ENCODE results near the gene DNHD1. TPM values are rescaled to one million over a fixed set of nuclear protein-coding genes. Genes with fewer than 3 reads are reported as not detected.

DNHD1 gene
- total RNA-seq, 1 experiment from 2014 or later: 11.5 TPM

DNA sequence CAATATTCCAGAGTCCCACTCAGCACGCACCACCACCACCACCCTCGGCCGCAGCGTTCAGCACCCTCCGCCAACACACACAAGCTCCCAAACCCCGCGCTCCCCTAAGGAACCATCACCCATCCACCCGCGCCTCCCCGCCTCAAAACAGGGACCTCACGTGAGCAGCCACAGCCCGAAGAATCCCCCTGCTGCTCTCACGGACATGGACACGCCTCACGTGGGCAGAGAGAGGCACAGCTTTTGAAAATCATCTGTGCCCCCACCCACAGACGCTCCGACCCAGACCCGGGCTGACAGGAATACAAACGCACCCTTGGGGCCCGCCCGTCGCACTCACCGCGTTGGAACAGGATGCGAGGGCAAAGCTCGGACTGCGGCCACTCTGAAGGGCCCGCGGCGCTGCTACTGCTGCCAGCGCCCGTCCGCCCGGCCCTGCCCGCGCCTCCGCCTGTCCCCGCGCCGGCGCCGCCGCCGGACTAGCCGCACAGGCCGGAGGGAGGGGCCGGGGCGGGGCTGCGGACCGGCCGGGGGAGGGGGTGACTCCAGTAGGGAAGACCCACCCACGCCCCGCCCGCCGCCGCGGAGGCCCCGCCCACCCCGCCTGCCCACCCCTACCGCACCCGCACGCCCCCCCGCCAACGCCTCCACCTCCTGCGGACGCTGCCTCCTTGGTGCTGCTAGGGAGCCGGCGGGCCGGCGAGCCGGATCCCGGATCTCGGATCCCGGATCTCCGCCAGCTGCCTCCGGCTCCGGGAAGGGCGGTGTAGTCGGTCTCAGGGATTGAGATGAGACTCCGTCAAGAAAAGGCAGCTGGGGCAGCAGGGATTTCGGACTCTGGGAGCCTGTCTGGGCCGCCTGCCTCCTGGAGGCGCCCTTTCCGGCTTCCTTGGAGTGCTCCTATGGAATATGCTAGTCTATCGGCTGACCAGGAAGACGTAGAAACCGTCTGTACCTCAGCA lies 23.3 kb upstream of the DNHD1 start, which contains the start of gene TRIM3 (continued):
- TF ChIP-seq, protein P1, sequence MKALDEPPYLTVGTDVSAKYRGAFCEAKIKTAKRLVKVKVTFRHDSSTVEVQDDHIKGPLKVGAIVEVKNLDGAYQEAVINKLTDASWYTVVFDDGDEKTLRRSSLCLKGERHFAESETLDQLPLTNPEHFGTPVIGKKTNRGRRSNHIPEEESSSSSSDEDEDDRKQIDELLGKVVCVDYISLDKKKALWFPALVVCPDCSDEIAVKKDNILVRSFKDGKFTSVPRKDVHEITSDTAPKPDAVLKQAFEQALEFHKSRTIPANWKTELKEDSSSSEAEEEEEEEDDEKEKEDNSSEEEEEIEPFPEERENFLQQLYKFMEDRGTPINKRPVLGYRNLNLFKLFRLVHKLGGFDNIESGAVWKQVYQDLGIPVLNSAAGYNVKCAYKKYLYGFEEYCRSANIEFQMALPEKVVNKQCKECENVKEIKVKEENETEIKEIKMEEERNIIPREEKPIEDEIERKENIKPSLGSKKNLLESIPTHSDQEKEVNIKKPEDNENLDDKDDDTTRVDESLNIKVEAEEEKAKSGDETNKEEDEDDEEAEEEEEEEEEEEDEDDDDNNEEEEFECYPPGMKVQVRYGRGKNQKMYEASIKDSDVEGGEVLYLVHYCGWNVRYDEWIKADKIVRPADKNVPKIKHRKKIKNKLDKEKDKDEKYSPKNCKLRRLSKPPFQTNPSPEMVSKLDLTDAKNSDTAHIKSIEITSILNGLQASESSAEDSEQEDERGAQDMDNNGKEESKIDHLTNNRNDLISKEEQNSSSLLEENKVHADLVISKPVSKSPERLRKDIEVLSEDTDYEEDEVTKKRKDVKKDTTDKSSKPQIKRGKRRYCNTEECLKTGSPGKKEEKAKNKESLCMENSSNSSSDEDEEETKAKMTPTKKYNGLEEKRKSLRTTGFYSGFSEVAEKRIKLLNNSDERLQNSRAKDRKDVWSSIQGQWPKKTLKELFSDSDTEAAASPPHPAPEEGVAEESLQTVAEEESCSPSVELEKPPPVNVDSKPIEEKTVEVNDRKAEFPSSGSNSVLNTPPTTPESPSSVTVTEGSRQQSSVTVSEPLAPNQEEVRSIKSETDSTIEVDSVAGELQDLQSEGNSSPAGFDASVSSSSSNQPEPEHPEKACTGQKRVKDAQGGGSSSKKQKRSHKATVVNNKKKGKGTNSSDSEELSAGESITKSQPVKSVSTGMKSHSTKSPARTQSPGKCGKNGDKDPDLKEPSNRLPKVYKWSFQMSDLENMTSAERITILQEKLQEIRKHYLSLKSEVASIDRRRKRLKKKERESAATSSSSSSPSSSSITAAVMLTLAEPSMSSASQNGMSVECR (CRISPR knock-in tag; IDR thresholded peaks at IDR 0.05; ENCODE audit: borderline replicate concordance): no peak
- TF ChIP-seq FOXJ3 (CRISPR knock-in tag; IDR thresholded peaks at IDR 0.05; ENCODE audit: borderline replicate concordance) (no peak), ESRRA (CRISPR knock-in tag; IDR thresholded peaks at IDR 0.05; ENCODE audit: borderline replicate concordance) (0 out of 2 replicates have a peak, but pooled peaks have one; percentile 42), SP1 (CRISPR knock-in tag; conservative IDR thresholded peaks at IDR 0.05) (peak; percentile 49)
- TF ChIP-seq, protein P2, sequence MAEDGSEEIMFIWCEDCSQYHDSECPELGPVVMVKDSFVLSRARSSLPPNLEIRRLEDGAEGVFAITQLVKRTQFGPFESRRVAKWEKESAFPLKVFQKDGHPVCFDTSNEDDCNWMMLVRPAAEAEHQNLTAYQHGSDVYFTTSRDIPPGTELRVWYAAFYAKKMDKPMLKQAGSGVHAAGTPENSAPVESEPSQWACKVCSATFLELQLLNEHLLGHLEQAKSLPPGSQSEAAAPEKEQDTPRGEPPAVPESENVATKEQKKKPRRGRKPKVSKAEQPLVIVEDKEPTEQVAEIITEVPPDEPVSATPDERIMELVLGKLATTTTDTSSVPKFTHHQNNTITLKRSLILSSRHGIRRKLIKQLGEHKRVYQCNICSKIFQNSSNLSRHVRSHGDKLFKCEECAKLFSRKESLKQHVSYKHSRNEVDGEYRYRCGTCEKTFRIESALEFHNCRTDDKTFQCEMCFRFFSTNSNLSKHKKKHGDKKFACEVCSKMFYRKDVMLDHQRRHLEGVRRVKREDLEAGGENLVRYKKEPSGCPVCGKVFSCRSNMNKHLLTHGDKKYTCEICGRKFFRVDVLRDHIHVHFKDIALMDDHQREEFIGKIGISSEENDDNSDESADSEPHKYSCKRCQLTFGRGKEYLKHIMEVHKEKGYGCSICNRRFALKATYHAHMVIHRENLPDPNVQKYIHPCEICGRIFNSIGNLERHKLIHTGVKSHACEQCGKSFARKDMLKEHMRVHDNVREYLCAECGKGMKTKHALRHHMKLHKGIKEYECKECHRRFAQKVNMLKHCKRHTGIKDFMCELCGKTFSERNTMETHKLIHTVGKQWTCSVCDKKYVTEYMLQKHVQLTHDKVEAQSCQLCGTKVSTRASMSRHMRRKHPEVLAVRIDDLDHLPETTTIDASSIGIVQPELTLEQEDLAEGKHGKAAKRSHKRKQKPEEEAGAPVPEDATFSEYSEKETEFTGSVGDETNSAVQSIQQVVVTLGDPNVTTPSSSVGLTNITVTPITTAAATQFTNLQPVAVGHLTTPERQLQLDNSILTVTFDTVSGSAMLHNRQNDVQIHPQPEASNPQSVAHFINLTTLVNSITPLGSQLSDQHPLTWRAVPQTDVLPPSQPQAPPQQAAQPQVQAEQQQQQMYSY (CRISPR knock-in tag; IDR thresholded peaks at IDR 0.05): peak; percentile 83
- TF ChIP-seq, protein P3, sequence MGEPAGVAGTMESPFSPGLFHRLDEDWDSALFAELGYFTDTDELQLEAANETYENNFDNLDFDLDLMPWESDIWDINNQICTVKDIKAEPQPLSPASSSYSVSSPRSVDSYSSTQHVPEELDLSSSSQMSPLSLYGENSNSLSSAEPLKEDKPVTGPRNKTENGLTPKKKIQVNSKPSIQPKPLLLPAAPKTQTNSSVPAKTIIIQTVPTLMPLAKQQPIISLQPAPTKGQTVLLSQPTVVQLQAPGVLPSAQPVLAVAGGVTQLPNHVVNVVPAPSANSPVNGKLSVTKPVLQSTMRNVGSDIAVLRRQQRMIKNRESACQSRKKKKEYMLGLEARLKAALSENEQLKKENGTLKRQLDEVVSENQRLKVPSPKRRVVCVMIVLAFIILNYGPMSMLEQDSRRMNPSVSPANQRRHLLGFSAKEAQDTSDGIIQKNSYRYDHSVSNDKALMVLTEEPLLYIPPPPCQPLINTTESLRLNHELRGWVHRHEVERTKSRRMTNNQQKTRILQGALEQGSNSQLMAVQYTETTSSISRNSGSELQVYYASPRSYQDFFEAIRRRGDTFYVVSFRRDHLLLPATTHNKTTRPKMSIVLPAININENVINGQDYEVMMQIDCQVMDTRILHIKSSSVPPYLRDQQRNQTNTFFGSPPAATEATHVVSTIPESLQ (CRISPR knock-in tag; IDR thresholded peaks at IDR 0.05): no peak

DNA sequence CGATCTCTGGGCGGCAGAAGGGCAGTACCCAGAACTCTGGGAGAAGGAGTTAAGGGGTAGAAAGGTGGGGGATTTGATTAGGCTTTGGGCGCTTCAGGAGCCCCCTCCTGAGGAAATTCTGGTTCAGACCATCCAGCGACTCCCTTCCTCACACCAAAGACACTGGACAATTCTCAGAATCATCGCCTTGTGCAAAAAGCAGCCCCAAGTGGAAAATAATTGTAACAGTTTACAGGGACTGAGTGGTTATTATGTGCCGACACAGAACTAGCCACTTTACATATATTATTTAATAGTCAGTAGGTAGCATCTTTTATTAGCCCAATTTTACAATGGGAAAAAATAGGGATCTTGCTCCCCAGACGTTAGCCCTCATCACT lies 22.7 kb upstream of the DNHD1 start:
- no peak for ATAC-seq
- CTCF ChIA-PET: interaction anchor here (0.5 to 5.4 kb wide), 12 partner anchors 23 to 209 kb away, joined by 3 to 68 read pairs (median 6); partner anchors contain the start of genes APBB1, DNHD1 and MRPL17
- H3K27ac Mint-ChIP-seq: peak overlapping the region; percentile 93
- TF ChIP-seq ZNF396 (CRISPR knock-in tag; IDR thresholded peaks at IDR 0.05; ENCODE audit: borderline replicate concordance) (no peak), TEAD1 (CRISPR knock-in tag; IDR thresholded peaks at IDR 0.05) (no peak), KAT7 (CRISPR knock-in tag; IDR thresholded peaks at IDR 0.05; ENCODE audit: borderline replicate concordance) (no peak), ATF1 (CRISPR knock-in tag; IDR thresholded peaks at IDR 0.05) (no peak), ETV6 (CRISPR knock-in tag; IDR thresholded peaks at IDR 0.05) (no peak), TP53 (CRISPR knock-in tag; IDR thresholded peaks at IDR 0.05) (no peak), GTF2I (CRISPR knock-in tag; conservative IDR thresholded peaks at IDR 0.05) (no peak)
- TF ChIP-seq, protein P4, sequence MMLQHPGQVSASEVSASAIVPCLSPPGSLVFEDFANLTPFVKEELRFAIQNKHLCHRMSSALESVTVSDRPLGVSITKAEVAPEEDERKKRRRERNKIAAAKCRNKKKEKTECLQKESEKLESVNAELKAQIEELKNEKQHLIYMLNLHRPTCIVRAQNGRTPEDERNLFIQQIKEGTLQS (CRISPR knock-in tag; conservative IDR thresholded peaks at IDR 0.05): no peak
- TF ChIP-seq, protein P5, sequence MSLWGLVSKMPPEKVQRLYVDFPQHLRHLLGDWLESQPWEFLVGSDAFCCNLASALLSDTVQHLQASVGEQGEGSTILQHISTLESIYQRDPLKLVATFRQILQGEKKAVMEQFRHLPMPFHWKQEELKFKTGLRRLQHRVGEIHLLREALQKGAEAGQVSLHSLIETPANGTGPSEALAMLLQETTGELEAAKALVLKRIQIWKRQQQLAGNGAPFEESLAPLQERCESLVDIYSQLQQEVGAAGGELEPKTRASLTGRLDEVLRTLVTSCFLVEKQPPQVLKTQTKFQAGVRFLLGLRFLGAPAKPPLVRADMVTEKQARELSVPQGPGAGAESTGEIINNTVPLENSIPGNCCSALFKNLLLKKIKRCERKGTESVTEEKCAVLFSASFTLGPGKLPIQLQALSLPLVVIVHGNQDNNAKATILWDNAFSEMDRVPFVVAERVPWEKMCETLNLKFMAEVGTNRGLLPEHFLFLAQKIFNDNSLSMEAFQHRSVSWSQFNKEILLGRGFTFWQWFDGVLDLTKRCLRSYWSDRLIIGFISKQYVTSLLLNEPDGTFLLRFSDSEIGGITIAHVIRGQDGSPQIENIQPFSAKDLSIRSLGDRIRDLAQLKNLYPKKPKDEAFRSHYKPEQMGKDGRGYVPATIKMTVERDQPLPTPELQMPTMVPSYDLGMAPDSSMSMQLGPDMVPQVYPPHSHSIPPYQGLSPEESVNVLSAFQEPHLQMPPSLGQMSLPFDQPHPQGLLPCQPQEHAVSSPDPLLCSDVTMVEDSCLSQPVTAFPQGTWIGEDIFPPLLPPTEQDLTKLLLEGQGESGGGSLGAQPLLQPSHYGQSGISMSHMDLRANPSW (CRISPR knock-in tag; conservative IDR thresholded peaks at IDR 0.05; ENCODE audit: low read depth): no peak
- TF ChIP-seq, protein P6, sequence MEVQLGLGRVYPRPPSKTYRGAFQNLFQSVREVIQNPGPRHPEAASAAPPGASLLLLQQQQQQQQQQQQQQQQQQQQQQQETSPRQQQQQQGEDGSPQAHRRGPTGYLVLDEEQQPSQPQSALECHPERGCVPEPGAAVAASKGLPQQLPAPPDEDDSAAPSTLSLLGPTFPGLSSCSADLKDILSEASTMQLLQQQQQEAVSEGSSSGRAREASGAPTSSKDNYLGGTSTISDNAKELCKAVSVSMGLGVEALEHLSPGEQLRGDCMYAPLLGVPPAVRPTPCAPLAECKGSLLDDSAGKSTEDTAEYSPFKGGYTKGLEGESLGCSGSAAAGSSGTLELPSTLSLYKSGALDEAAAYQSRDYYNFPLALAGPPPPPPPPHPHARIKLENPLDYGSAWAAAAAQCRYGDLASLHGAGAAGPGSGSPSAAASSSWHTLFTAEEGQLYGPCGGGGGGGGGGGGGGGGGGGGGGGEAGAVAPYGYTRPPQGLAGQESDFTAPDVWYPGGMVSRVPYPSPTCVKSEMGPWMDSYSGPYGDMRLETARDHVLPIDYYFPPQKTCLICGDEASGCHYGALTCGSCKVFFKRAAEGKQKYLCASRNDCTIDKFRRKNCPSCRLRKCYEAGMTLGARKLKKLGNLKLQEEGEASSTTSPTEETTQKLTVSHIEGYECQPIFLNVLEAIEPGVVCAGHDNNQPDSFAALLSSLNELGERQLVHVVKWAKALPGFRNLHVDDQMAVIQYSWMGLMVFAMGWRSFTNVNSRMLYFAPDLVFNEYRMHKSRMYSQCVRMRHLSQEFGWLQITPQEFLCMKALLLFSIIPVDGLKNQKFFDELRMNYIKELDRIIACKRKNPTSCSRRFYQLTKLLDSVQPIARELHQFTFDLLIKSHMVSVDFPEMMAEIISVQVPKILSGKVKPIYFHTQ (CRISPR knock-in tag; IDR thresholded peaks at IDR 0.05): no peak
- TF ChIP-seq, protein P7, sequence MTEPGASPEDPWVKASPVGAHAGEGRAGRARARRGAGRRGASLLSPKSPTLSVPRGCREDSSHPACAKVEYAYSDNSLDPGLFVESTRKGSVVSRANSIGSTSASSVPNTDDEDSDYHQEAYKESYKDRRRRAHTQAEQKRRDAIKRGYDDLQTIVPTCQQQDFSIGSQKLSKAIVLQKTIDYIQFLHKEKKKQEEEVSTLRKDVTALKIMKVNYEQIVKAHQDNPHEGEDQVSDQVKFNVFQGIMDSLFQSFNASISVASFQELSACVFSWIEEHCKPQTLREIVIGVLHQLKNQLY (CRISPR knock-in tag; IDR thresholded peaks at IDR 0.05): no peak

More for the DNA sequence above, 22.7 kb upstream of the DNHD1 start:
- POLR2A ChIA-PET: interaction anchor here (1.1 kb wide), 2 partner anchors 137 to 930 kb away, joined by 3 to 4 read pairs; partner anchors contain the start of gene TAF10
- no peak for DNase-seq (ENCODE audit: low spot score)
- Mint-ChIP-seq H3K4me3 (peak overlapping the region; percentile 78), H3K36me3 (peaks cover 24% of the 10 kb centered on the region), H3K4me1 (peaks cover 28% of the 10 kb centered on the region), H3K27me3 (ENCODE audit: low read depth) (peaks cover 12% of the 10 kb centered on the region), H3K9me3 (no peaks in the 10 kb centered on the region)
